GDM1 (cell line): ENCODE measurements around the gene TM9SF3.

ENCODE experiments used
- DNase-seq: peaks from one replicate; lab custom pipeline; 2025; lab: John Stamatoyannopoulos, UW

Gene TM9SF3

GRCh38 chr10:96470116-96470743 is 116.6 kb downstream of the TM9SF3 start:
- no peak for DNase-seq

- no peak for DNase-seq
Measured at GRCh38 chr10:96468845-96469244, 118.0 kb downstream of the TM9SF3 start.
